Brain pericyte (primary cell): ENCODE measurements around the gene TCF25.
"Not testable (repeated sequence)": the region's sequence is repeated elsewhere in the genome, so short reads cannot be mapped to it uniquely, and the experiment has no call there.

Experiments used
- DNase-seq: peaks from one replicate; pipeline ENCODE4 v3.0.0-alpha.2; 2012; ENCODE audit warnings: low read depth, low spot score

TCF25 gene, protein sequence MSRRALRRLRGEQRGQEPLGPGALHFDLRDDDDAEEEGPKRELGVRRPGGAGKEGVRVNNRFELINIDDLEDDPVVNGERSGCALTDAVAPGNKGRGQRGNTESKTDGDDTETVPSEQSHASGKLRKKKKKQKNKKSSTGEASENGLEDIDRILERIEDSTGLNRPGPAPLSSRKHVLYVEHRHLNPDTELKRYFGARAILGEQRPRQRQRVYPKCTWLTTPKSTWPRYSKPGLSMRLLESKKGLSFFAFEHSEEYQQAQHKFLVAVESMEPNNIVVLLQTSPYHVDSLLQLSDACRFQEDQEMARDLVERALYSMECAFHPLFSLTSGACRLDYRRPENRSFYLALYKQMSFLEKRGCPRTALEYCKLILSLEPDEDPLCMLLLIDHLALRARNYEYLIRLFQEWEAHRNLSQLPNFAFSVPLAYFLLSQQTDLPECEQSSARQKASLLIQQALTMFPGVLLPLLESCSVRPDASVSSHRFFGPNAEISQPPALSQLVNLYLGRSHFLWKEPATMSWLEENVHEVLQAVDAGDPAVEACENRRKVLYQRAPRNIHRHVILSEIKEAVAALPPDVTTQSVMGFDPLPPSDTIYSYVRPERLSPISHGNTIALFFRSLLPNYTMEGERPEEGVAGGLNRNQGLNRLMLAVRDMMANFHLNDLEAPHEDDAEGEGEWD

DNA sequence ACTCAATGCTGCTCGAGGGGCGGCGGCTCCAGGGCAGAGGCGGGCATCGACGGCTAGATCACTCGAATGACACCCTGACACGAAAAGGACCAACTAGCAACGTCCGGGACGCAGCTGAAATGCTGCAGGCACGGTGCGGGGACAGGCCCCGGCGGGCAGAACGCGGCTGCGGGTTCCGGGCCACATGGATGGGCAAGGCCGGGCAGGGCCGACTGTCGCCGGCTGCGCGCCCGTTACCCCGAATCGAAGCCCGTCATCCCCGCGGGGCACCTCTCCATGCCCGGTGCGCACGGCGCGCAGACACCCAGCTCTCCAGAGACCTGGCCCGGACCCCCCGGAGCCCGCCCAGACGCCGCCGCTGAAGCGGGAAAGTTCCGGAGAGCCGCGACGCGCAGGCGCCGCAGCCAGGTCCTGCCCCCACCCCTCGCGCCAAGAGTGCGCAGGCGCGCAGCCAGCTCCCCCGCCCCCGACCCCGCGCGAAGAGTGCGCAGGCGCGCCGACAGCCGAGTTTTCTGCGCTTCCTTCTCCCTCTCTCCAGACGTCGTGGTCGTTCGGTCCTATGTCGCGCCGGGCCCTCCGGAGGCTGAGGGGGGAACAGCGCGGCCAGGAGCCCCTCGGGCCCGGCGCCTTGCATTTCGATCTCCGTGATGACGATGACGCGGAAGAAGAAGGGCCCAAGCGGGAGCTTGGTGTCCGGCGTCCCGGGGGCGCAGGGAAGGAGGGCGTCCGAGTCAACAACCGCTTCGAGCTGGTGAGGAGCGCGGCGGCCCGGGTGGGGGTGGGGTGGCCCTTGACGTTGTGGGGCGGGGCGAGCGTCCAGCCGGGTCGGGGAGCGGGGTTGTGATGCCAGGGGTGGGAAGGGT, at the start of gene TCF25:
Gene TCF25, plus strand, starts transcription at position 484 of the 863 bp plus-strand sequence. Its CDS starts 76 bp downstream, at position 560.
- peak; percentile 65 for DNase-seq

DNA sequence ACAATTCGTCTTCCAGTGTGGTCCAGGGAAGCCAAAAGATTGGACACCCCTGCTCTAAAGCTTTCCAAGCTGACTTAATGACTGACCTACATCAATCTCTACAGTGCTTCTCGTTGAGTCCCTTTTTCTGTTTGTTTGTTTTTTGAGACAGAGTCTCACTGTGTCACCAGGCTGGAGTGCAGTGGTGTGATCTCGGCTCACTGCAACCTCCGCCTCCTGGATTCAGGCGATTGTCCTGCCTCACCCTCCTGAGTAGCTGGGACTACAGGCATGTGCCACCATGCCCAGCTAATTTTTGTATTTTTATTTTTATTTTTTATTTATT, 49.6 kb upstream of the TCF25 start:
- DNase-seq = not testable (repeated sequence)

- DNase-seq = no peak
Observed at GRCh38 chr16:89826531-89827382, 46.6 kb upstream of the TCF25 start.

- no peak for DNase-seq
Observed at GRCh38 chr16:89827383-89828198, 45.8 kb upstream of the TCF25 start.

- DNase-seq = no peak
Observed at GRCh38 chr16:89828199-89828869, 45.1 kb upstream of the TCF25 start, which contains the start of gene SPIRE2. TSS of gene SPIRE2 (plus strand) at chr16:89828475. CDS start at chr16:89828551, 76 bp downstream.

DNA sequence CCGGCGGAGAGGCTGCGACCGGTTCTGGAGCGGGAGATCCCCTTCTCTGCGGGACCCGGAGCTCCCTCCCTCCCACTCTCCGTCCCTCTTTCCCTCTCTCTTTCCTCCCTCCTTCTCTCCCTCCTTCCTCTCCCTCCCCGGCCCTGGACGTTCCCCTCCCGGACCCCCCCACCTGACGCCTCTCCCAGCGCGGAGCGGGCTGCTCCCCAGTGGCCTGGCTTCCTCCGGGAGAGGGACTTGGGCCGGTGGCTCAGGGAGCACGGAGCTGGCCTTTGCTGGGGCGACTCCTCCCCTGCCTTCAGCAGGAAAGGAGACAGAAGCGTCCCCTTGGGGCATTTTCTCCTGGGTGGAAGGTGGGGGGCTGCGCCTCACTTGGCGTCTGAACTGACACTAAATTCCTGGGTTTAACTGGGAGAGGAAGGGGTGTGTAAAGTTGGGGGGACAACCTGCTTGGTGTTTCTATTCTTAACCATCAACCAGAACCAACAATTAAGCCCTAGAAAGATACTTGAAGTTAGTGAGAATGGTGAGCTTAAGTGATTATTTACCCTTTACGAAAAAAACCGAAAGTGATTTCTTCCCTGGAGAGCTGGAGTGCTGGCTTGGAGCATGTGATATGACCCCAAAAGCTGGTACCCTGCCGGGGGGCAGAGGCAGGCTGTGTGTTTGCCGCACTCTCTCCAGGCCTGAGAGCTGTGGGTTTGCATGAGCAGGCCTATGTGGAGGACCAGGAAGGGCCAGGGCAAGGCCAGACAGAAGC, 44.3 kb upstream of the TCF25 start:
- DNase-seq = no peak

DNA sequence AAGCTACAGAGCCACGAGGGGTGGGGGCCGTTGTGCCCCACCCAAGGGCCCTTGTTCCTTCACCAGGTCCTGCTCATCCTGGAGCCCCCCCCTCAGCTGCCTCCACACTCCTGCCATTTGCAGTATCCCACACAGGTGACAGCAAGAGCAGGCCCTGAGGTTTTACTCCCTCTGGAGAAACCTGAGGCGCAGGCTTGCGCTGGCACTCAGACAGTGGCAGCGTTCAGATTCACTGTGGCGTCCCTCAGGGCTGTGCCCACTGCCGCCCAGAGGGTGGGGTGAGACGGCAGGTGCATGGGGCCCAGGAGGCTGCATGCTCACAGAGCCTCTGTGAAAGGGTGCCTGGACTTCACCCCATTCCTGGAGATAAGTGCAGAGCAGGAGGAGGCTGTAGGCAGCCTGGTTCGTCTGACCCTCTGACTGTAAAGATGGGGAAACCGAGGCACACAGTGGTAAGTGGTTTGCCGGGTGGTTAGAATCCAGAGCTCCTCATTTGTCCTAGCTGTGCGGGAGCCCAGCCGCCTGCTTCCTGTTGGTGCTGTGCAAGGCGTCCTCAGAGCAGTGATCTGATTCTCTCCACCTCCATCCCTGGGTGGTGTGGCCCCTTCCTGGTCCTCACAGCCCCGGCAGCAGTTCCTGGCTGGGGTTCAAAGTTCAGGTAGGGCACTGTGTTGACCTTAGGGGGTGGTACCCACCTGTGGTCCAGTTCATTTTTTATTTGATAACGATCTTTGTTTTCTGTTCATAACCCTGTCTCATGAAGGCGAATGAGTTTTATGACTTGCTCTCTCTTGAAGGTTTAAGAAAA, 43.6 kb upstream of the TCF25 start:
- DNase-seq = no peak

- no peak for DNase-seq
Observed at GRCh38 chr16:89831810-89832328, 41.5 kb upstream of the TCF25 start.

- DNase-seq = not testable (repeated sequence)
Observed at GRCh38 chr16:89833664-89834363, 39.6 kb upstream of the TCF25 start.

DNA sequence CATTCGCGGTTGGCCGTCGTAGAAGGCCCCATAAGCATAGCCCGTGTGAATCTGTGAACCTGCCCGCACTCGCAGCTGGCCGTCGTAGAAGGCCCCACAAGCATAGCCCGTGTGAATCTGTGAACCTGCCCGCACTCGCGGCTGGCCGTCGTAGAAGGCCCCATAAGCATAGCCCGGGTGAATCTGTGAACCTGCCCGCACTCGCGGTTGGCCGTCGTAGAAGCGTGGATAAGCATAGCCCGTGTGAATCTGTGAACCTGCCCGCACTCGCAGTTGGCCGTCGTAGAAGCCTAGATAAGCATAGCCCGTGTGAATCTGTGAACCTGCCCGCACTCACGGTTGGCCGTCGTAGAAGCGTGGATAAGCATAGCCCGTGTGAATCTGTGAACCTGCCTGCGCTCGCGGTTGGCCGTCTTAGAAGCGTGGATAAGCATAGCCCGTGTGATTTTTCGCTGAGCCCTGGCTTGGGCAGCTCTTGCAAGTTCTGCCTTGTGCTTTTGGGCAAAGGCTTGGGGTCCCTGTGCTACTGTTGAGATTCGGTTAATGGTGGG, 38.5 kb upstream of the TCF25 start:
- DNase-seq = not testable (repeated sequence)

GRCh38 chr16:89836484-89836883, 36.9 kb upstream of the TCF25 start:
- not testable (repeated sequence) for DNase-seq

DNA sequence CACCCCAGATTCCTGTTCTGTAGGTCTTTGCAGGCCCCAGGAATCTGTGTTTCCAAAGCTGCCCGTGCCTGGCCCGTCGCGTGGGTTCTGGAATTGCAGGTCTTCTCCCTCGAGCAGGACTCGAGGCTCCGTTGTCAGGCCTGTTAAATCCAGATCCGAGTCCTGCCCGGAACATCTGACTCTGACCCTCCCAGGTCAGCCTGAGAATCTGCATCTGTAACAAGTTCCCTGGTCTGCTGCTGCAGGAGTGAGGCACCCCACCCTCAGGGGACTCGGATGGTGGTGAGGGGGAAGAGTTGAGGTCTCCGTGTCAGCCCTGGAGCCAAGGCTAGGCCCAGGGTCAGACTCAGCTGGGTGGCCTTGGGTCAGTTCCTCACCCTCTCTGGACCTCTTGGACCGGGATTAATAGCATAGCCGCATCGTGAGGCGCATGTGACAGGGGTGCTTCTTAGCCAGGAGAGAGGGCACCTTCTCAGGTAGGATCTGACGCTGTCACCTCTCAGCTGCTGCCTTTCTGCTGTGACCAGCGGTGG, 36.3 kb upstream of the TCF25 start:
- DNase-seq = no peak

GRCh38 chr16:89841275-89841674, 32.1 kb upstream of the TCF25 start:
- no peak for DNase-seq

GRCh38 chr16:89842471-89843408, 30.7 kb upstream of the TCF25 start:
- DNase-seq = no peak
